Liver (tissue), 3 donors: ENCODE data around the gene SLF1.

Source experiments
- EGR1 ChIP-seq, 2 donors: IDR thresholded peaks; 2 replicates each; pipeline ENCODE4 v1.6.1; 2016 to 2018; ENCODE audit warnings: antibody characterized with exemption in 2 of 2, low read depth in 2 of 2
- NR2F2 ChIP-seq: IDR thresholded peaks from 2 replicates; pipeline ENCODE4 v1.6.1; 2016; ENCODE audit warnings: antibody characterized with exemption
- RAD21 ChIP-seq, 2 donors: IDR thresholded peaks; 2 replicates each; pipeline ENCODE4 v1.6.1; 2016; ENCODE audit warnings: antibody characterized with exemption in 2 of 2, mild to moderate bottlenecking in 2 of 2
- SP1 ChIP-seq: IDR thresholded peaks from 2 replicates; pipeline ENCODE4 v1.6.1; 2018; ENCODE audit warnings: antibody characterized with exemption, mild to moderate bottlenecking
- TF ChIP-seq, protein P1 (sequence below): fragments of 150-350 bp; IDR thresholded peaks from 2 replicates; pipeline ENCODE4 v1.5.1; 2017; ENCODE audit warnings: improper control_type of control experiment, low read depth, low read length; ENCODE audit not compliant: missing input control
- TF ChIP-seq, protein P2 (sequence below): IDR thresholded peaks from 2 replicates; pipeline ENCODE4 v1.6.1; 2016; ENCODE audit warnings: antibody characterized with exemption
- TF ChIP-seq, protein P3 (sequence below): IDR thresholded peaks from 2 replicates; pipeline ENCODE4 v1.6.1; 2016; ENCODE audit warnings: antibody characterized with exemption, mild to moderate bottlenecking
- donor health status: healthy.
- donor health status: healthy.

DNA sequence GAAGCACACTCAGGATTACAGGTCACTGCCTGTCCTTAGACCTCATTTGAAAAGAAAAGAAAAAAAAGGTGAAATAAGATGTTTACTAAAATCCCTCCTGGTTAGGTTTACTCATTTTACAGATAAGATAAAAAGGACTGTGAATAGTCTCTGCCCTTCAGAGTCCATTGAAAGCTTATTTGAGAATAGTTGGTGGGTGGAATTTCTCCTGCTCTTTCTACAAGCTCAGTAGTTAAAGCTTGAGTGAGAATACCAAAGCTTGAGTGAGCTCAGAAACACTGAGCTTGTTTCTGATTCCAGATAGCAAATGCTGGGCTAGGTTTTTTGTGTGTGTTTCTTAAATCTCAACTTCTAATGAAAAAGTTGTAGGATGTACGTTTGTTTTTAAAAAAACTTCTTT lies 106.7 kb downstream of the SLF1 start:
- TF ChIP-seq, protein P1, sequence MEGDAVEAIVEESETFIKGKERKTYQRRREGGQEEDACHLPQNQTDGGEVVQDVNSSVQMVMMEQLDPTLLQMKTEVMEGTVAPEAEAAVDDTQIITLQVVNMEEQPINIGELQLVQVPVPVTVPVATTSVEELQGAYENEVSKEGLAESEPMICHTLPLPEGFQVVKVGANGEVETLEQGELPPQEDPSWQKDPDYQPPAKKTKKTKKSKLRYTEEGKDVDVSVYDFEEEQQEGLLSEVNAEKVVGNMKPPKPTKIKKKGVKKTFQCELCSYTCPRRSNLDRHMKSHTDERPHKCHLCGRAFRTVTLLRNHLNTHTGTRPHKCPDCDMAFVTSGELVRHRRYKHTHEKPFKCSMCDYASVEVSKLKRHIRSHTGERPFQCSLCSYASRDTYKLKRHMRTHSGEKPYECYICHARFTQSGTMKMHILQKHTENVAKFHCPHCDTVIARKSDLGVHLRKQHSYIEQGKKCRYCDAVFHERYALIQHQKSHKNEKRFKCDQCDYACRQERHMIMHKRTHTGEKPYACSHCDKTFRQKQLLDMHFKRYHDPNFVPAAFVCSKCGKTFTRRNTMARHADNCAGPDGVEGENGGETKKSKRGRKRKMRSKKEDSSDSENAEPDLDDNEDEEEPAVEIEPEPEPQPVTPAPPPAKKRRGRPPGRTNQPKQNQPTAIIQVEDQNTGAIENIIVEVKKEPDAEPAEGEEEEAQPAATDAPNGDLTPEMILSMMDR = no peak
- TF ChIP-seq, protein P2, sequence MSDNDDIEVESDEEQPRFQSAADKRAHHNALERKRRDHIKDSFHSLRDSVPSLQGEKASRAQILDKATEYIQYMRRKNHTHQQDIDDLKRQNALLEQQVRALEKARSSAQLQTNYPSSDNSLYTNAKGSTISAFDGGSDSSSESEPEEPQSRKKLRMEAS = no peak
- TF ChIP-seq, protein P3, sequence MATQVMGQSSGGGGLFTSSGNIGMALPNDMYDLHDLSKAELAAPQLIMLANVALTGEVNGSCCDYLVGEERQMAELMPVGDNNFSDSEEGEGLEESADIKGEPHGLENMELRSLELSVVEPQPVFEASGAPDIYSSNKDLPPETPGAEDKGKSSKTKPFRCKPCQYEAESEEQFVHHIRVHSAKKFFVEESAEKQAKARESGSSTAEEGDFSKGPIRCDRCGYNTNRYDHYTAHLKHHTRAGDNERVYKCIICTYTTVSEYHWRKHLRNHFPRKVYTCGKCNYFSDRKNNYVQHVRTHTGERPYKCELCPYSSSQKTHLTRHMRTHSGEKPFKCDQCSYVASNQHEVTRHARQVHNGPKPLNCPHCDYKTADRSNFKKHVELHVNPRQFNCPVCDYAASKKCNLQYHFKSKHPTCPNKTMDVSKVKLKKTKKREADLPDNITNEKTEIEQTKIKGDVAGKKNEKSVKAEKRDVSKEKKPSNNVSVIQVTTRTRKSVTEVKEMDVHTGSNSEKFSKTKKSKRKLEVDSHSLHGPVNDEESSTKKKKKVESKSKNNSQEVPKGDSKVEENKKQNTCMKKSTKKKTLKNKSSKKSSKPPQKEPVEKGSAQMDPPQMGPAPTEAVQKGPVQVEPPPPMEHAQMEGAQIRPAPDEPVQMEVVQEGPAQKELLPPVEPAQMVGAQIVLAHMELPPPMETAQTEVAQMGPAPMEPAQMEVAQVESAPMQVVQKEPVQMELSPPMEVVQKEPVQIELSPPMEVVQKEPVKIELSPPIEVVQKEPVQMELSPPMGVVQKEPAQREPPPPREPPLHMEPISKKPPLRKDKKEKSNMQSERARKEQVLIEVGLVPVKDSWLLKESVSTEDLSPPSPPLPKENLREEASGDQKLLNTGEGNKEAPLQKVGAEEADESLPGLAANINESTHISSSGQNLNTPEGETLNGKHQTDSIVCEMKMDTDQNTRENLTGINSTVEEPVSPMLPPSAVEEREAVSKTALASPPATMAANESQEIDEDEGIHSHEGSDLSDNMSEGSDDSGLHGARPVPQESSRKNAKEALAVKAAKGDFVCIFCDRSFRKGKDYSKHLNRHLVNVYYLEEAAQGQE = no peak
- TF ChIP-seq SP1 (no peak), EGR1 (IDR thresholded peaks at IDR 0.05; ENCODE audit: low read depth in 2 of 2) (no peak), RAD21 (IDR thresholded peaks at IDR 0.05) (no peak), NR2F2 (no peak)
